ENCODE measurements around the gene NFATC2.

NFATC2 gene

GRCh38 chr20:51562332-51563173 is 20.0 kb upstream of the NFATC2 start:
- TF ChIP-seq GATA1 (IDR thresholded peaks at IDR 0.05; ENCODE audit: low read depth, low read length): no peak
- TF ChIP-seq POLR2A (IDR thresholded peaks at IDR 0.05; ENCODE audit: low read length): no peak
- peak; percentile 21 to 35 for DNase-seq

- no peak for DNase-seq
- TF ChIP-seq POLR2A (IDR thresholded peaks at IDR 0.05; ENCODE audit: low read length) (no peak), GATA1 (IDR thresholded peaks at IDR 0.05; ENCODE audit: low read depth, low read length) (no peak)
These were observed 19.5 kb upstream of the NFATC2 start for GRCh38 chr20:51562027-51562331.

- DNase-seq: no peak
- no peak for TF ChIP-seq POLR2A (IDR thresholded peaks at IDR 0.05; ENCODE audit: low read length)
- TF ChIP-seq GATA1 (IDR thresholded peaks at IDR 0.05; ENCODE audit: low read depth, low read length): no peak
These were observed 18.2 kb upstream of the NFATC2 start for GRCh38 chr20:51560550-51561307.

GRCh38 chr20:51560042-51560441 is 17.5 kb upstream of the NFATC2 start:
- TF ChIP-seq POLR2A (IDR thresholded peaks at IDR 0.05; ENCODE audit: low read length) (no peak), GATA1 (IDR thresholded peaks at IDR 0.05; ENCODE audit: low read depth, low read length) (no peak)

GRCh38 chr20:51554538-51555165 is 12.1 kb upstream of the NFATC2 start:
- TF ChIP-seq POLR2A (IDR thresholded peaks at IDR 0.05; ENCODE audit: low read length): no peak
- no peak for TF ChIP-seq GATA1 (IDR thresholded peaks at IDR 0.05; ENCODE audit: low read depth, low read length)
- DNase-seq: no peak

More at GRCh38 chr20:51560042-51560441, 17.5 kb upstream of the NFATC2 start:
- no peak for DNase-seq

GRCh38 chr20:51553897-51554486 is 11.5 kb upstream of the NFATC2 start:
- DNase-seq: no peak
- TF ChIP-seq GATA1 (IDR thresholded peaks at IDR 0.05; ENCODE audit: low read depth, low read length) (no peak), POLR2A (IDR thresholded peaks at IDR 0.05; ENCODE audit: low read length) (no peak)

- TF ChIP-seq GATA1 (IDR thresholded peaks at IDR 0.05; ENCODE audit: low read depth, low read length) (no peak), POLR2A (IDR thresholded peaks at IDR 0.05; ENCODE audit: low read length) (no peak)
- no peak for DNase-seq
These were observed 8.7 kb upstream of the NFATC2 start for GRCh38 chr20:51551186-51551585.

- TF ChIP-seq GATA1 (IDR thresholded peaks at IDR 0.05; ENCODE audit: low read depth, low read length) (no peak), POLR2A (IDR thresholded peaks at IDR 0.05; ENCODE audit: low read length) (no peak)
- no peak for DNase-seq
These were observed 7.0 kb upstream of the NFATC2 start for GRCh38 chr20:51549474-51549873.

- TF ChIP-seq POLR2A (IDR thresholded peaks at IDR 0.05; ENCODE audit: low read length): no peak
- TF ChIP-seq GATA1 (IDR thresholded peaks at IDR 0.05; ENCODE audit: low read depth, low read length): no peak
These were observed 5.4 kb upstream of the NFATC2 start for GRCh38 chr20:51547951-51548350.

GRCh38 chr20:51545515-51545914 is 3.0 kb upstream of the NFATC2 start:
- TF ChIP-seq POLR2A (IDR thresholded peaks at IDR 0.05; ENCODE audit: low read length): no peak
- no peak for TF ChIP-seq GATA1 (IDR thresholded peaks at IDR 0.05; ENCODE audit: low read depth, low read length)

More at GRCh38 chr20:51547951-51548350, 5.4 kb upstream of the NFATC2 start:
- peak in 1 of 2 experiments; percentile 17 for DNase-seq

GRCh38 chr20:51543422-51543788 is 886 bp upstream of the NFATC2 start:
- TF ChIP-seq GATA1 (IDR thresholded peaks at IDR 0.05; ENCODE audit: low read depth, low read length): no peak
- no peak for TF ChIP-seq POLR2A (IDR thresholded peaks at IDR 0.05; ENCODE audit: low read length)
- no peak for DNase-seq

More at GRCh38 chr20:51545515-51545914, 3.0 kb upstream of the NFATC2 start:
- no peak for DNase-seq

- TF ChIP-seq POLR2A (IDR thresholded peaks at IDR 0.05; ENCODE audit: low read length): no peak
- no peak for TF ChIP-seq GATA1 (IDR thresholded peaks at IDR 0.05; ENCODE audit: low read depth, low read length)
- peak; percentile 67 to 68 for DNase-seq
These were observed 417 bp downstream of the NFATC2 start for GRCh38 chr20:51542033-51542570.

GRCh38 chr20:51541189-51542032 is 1.1 kb downstream of the NFATC2 start:
- peak; percentile 79 for TF ChIP-seq POLR2A (IDR thresholded peaks at IDR 0.05; ENCODE audit: low read length)
- no peak for TF ChIP-seq GATA1 (IDR thresholded peaks at IDR 0.05; ENCODE audit: low read depth, low read length)
- DNase-seq: peak; percentile 84 to 91
